Trophoblast cell (in vitro differentiated cells and primary cell): ENCODE results near the gene SAMD7. TPM values are rescaled to one million over a fixed set of nuclear protein-coding genes. Genes with fewer than 3 reads are reported as not detected.

ENCODE experiments used
- DNase-seq, 2 donors: peaks; one replicate each; pipeline ENCODE4 v3.0.0-alpha.2; 2016
- H2AFZ ChIP-seq: 2 replicates; pipeline ENCODE4 v1.6.1; 2013; ENCODE audit warnings: low read length, moderate library complexity, mild to moderate bottlenecking; ENCODE audit not compliant: insufficient read depth, poor library complexity
- H2AK5ac ChIP-seq: 2 replicates; pipeline ENCODE4 v1.6.1; 2013; ENCODE audit warnings: mild to moderate bottlenecking, low read length
- H2BK120ac ChIP-seq: 2 replicates; pipeline ENCODE4 v1.6.1; 2013; ENCODE audit warnings: low read length, mild to moderate bottlenecking, moderate library complexity; ENCODE audit not compliant: insufficient read depth, poor library complexity
- H2BK12ac ChIP-seq: 2 replicates; pipeline ENCODE4 v1.6.1; 2013; ENCODE audit warnings: mild to moderate bottlenecking, low read length, moderate library complexity
- H2BK5ac ChIP-seq: 2 replicates; pipeline ENCODE4 v1.6.1; 2013; ENCODE audit warnings: low read length, low read depth, moderate library complexity, mild to moderate bottlenecking; ENCODE audit not compliant: poor library complexity
- H3K14ac ChIP-seq: 2 replicates; pipeline ENCODE4 v1.6.1; 2013; ENCODE audit warnings: mild to moderate bottlenecking, low read length
- H3K18ac ChIP-seq: 2 replicates; pipeline ENCODE4 v1.6.1; 2013; ENCODE audit warnings: mild to moderate bottlenecking, low read length
- H3K23ac ChIP-seq: 2 replicates; pipeline ENCODE4 v1.6.1; 2013; ENCODE audit warnings: low read length
- H3K27ac ChIP-seq: 2 replicates; pipeline ENCODE4 v1.5.1; 2013; ENCODE audit warnings: low read depth, mild to moderate bottlenecking, inconsistent platforms, low read length, moderate library complexity
- H3K27me3 ChIP-seq: 2 replicates; pipeline ENCODE4 v1.6.1; 2013; ENCODE audit warnings: inconsistent platforms, mild to moderate bottlenecking, low read length, moderate library complexity; ENCODE audit not compliant: insufficient read depth
- H3K36me3 ChIP-seq, 2 experiments: 1 replicate in 1 of 2; 2 replicates in 1 of 2; pipeline ENCODE4 v1.6.1; 2013; ENCODE audit warnings: low read length in 2 of 2, mild to moderate bottlenecking in 2 of 2, moderate library complexity in 1 of 2; ENCODE audit not compliant: insufficient read depth in 2 of 2, control insufficient read depth in 1 of 2
- H3K4ac ChIP-seq: 2 replicates; pipeline ENCODE4 v1.6.1; 2013; ENCODE audit warnings: low read depth, mild to moderate bottlenecking, low read length, moderate library complexity
- H3K4me1 ChIP-seq, 2 experiments: 1 replicate in 1 of 2; 2 replicates in 1 of 2; pipeline ENCODE4 v1.6.1; 2013; ENCODE audit warnings: low read length in 2 of 2, mild to moderate bottlenecking in 2 of 2, moderate library complexity in 1 of 2; ENCODE audit not compliant: insufficient read depth in 2 of 2, control insufficient read depth in 1 of 2
- H3K4me2 ChIP-seq: 2 replicates; pipeline ENCODE4 v1.6.1; 2013; ENCODE audit warnings: inconsistent platforms, mild to moderate bottlenecking, low read length, moderate library complexity
- H3K4me3 ChIP-seq: 2 replicates; pipeline ENCODE4 v1.5.1; 2013; ENCODE audit warnings: mild to moderate bottlenecking, low read depth, low read length, inconsistent platforms
- H3K79me1 ChIP-seq: one replicate; pipeline ENCODE4 v1.6.1; 2013; ENCODE audit warnings: low read length
- H3K79me2 ChIP-seq: 2 replicates; pipeline ENCODE4 v1.6.1; 2013; ENCODE audit warnings: low read length, mild to moderate bottlenecking; ENCODE audit not compliant: control insufficient read depth, insufficient read depth, poor library complexity
- H3K9ac ChIP-seq: 2 replicates; pipeline ENCODE4 v1.6.1; 2013; ENCODE audit warnings: mild to moderate bottlenecking, low read length
- H3K9me3 ChIP-seq: 2 replicates; pipeline ENCODE4 v1.6.1; 2013; ENCODE audit warnings: low read depth, mild to moderate bottlenecking, control low read depth, inconsistent platforms, low read length; ENCODE audit not compliant: insufficient read depth
- H4K12ac ChIP-seq: 2 replicates; pipeline ENCODE4 v1.6.1; 2013; ENCODE audit warnings: low read depth, mild to moderate bottlenecking, low read length, moderate library complexity
- H4K8ac ChIP-seq: 2 replicates; pipeline ENCODE4 v1.6.1; 2013; ENCODE audit warnings: low read depth, mild to moderate bottlenecking, low read length, moderate library complexity
- H4K91ac ChIP-seq: one replicate; pipeline ENCODE4 v1.6.1; 2013; ENCODE audit warnings: low read depth, mild to moderate bottlenecking, low read length, moderate library complexity
- WGBS: extraction: QIAGEN DNeasy Blood & Tissue Kit; methylation state at CpG from one replicate; pipeline ENCODE4 v1.1.7; 2013; ENCODE audit warnings: missing lambda C conversion rate; ENCODE audit not compliant: insufficient read length, insufficient coverage; ENCODE audit errors: extremely low coverage; 5-methylcytosine and 5-hydroxymethylcytosine counted together
- polyA plus RNA-seq: library from polyadenylated mRNA; stranded (reverse); fragments of 200-250 nt; gene quantifications from 2 replicates; pipeline ENCODE4 v1.2.3, GENCODE V29; 2013

Gene SAMD7, protein sequence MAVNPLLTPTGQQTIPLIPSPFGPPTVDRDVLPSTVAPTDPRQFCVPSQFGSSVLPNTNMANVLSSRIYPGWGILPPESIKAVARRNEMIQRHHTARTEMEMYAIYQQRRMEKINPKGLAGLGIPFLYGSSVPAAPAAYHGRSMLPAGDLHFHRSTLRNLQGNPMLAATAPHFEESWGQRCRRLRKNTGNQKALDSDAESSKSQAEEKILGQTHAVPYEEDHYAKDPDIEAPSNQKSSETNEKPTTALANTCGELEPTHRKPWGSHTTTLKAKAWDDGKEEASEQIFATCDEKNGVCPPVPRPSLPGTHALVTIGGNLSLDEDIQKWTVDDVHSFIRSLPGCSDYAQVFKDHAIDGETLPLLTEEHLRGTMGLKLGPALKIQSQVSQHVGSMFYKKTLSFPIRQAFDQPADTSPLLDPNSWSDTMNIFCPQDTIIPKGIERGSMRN
- polyA plus RNA-seq = not detected in 2 replicates

GRCh38 chr3:169911272-169911671 is at the start of gene SAMD7:
TSS of gene SAMD7 (plus strand) at chr3:169911572. CDS start at chr3:169919499, 7,927 bp downstream.
- H3K4me1 ChIP-seq = peaks cover 6% of the 10 kb centered on the region in 2 experiments
- no peak within 1 kb of the TSS for H2BK5ac ChIP-seq
- no peak within 1 kb of the TSS for H3K4me3 ChIP-seq
- H3K27me3 ChIP-seq = no peaks in the 10 kb centered on the region
- H4K91ac ChIP-seq = no peak within 1 kb of the TSS
- no peak within 1 kb of the TSS for H2AK5ac ChIP-seq
- no peak for DNase-seq
- no peaks in the 10 kb centered on the region for H3K9me3 ChIP-seq
- whole genome bisulfite sequencing = no CpG with 5 or more reads among the region's 1 CpG
- no peak within 1 kb of the TSS for H3K23ac ChIP-seq
- H4K8ac ChIP-seq = no peak within 1 kb of the TSS
- H3K4me2 ChIP-seq = no peak within 1 kb of the TSS
- H2AFZ ChIP-seq = no peak within 1 kb of the TSS
- H3K18ac ChIP-seq = no peak within 1 kb of the TSS
- no peak within 1 kb of the TSS for H3K9ac ChIP-seq
- no peak within 1 kb of the TSS for H3K27ac ChIP-seq
- H3K79me2 ChIP-seq = no peaks in the 10 kb centered on the region
- no peak within 1 kb of the TSS for H4K12ac ChIP-seq
- H3K79me1 ChIP-seq = no peaks in the 10 kb centered on the region
- H3K36me3 ChIP-seq = no peaks in the 10 kb centered on the region
- H2BK12ac ChIP-seq = no peak within 1 kb of the TSS
- no peak within 1 kb of the TSS for H3K4ac ChIP-seq
- H3K14ac ChIP-seq = no peak within 1 kb of the TSS
- H2BK120ac ChIP-seq = no peak within 1 kb of the TSS

GRCh38 chr3:169861871-169862270 is 49.5 kb upstream of the SAMD7 start:
- Histone ChIP-seq H3K4me1 (no peaks in the 10 kb centered on the region), H3K27me3 (no peaks in the 10 kb centered on the region), H3K4me2 (no peak overlapping the region), H4K91ac (no peak overlapping the region), H3K27ac (no peak overlapping the region), H2BK5ac (no peak overlapping the region), H4K12ac (no peak overlapping the region), H3K9ac (no peak overlapping the region), H3K9me3 (no peaks in the 10 kb centered on the region), H3K36me3 (no peaks in the 10 kb centered on the region), H3K79me1 (no peaks in the 10 kb centered on the region), H3K23ac (no peak overlapping the region), H3K4ac (no peak overlapping the region), H2BK120ac (no peak overlapping the region), H2BK12ac (no peak overlapping the region), H3K18ac (no peak overlapping the region), H3K14ac (no peak overlapping the region), H4K8ac (no peak overlapping the region), H3K79me2 (no peaks in the 10 kb centered on the region), H2AK5ac (no peak overlapping the region), H3K4me3 (no peak overlapping the region), H2AFZ (no peak overlapping the region)
- no CpG with 5 or more reads among the region's 5 CpGs for whole genome bisulfite sequencing
- peak; percentile 91 to 95 for DNase-seq

GRCh38 chr3:169863458-169863899 is 47.9 kb upstream of the SAMD7 start:
- no peak overlapping the region for H2BK120ac ChIP-seq
- no peak overlapping the region for H3K4me2 ChIP-seq
- H2BK12ac ChIP-seq = no peak overlapping the region
- no peaks in the 10 kb centered on the region for H3K4me1 ChIP-seq
- no peaks in the 10 kb centered on the region for H3K27me3 ChIP-seq
- no peaks in the 10 kb centered on the region for H3K79me1 ChIP-seq
- no peak overlapping the region for H3K14ac ChIP-seq
- H3K36me3 ChIP-seq = no peaks in the 10 kb centered on the region
- H4K8ac ChIP-seq = no peak overlapping the region
- H4K12ac ChIP-seq = no peak overlapping the region
- DNase-seq = peak; percentile 77 to 94
- no peak overlapping the region for H4K91ac ChIP-seq
- no peak overlapping the region for H3K23ac ChIP-seq
- H2AK5ac ChIP-seq = no peak overlapping the region
- no peak overlapping the region for H3K9ac ChIP-seq
- no peak overlapping the region for H3K27ac ChIP-seq
- no peak overlapping the region for H2AFZ ChIP-seq
- H2BK5ac ChIP-seq = no peak overlapping the region
- no peak overlapping the region for H3K18ac ChIP-seq
- H3K9me3 ChIP-seq = no peaks in the 10 kb centered on the region
- no CpG with 5 or more reads among the region's 6 CpGs for WGBS
- H3K4ac ChIP-seq = no peak overlapping the region
- H3K79me2 ChIP-seq = no peaks in the 10 kb centered on the region
- no peak overlapping the region for H3K4me3 ChIP-seq

DNA sequence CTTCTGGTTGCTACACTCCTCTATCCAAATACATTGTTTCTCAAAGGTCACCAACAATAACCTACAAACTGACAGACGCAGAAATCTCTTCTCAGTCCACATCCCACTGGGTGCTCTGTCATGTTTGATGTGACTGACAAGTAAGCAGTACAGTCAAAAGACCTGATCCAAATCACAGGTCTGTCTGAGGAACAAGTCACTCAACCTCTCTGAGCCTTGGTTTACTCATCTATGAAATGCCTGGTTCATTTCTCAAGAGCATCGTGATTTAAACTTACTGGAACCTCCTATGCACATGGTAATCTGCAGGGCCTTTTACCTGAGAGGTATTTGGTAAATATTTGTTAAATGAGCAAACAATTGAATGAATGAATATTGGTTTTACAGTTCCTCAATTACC is 47.1 kb upstream of the SAMD7 start:
- WGBS = no CpG with 5 or more reads among the region's 2 CpGs
- no peak overlapping the region for H3K4ac ChIP-seq
- no peak overlapping the region for H3K18ac ChIP-seq
- no peak overlapping the region for H3K9ac ChIP-seq
- no peak overlapping the region for H3K4me2 ChIP-seq
- no peaks in the 10 kb centered on the region for H3K4me1 ChIP-seq
- no peak overlapping the region for H4K8ac ChIP-seq
- H3K4me3 ChIP-seq = no peak overlapping the region
- no peak overlapping the region for H4K91ac ChIP-seq
- no peak overlapping the region for H3K27ac ChIP-seq
- no peaks in the 10 kb centered on the region for H3K36me3 ChIP-seq
- H3K14ac ChIP-seq = no peak overlapping the region
- no peaks in the 10 kb centered on the region for H3K27me3 ChIP-seq
- no peak overlapping the region for H2BK5ac ChIP-seq
- no peaks in the 10 kb centered on the region for H3K79me1 ChIP-seq
- H3K79me2 ChIP-seq = no peaks in the 10 kb centered on the region
- DNase-seq = no peak
- no peak overlapping the region for H2BK120ac ChIP-seq
- no peak overlapping the region for H2BK12ac ChIP-seq
- H2AK5ac ChIP-seq = no peak overlapping the region
- no peak overlapping the region for H2AFZ ChIP-seq
- no peak overlapping the region for H3K23ac ChIP-seq
- H3K9me3 ChIP-seq = no peaks in the 10 kb centered on the region
- H4K12ac ChIP-seq = no peak overlapping the region
